HUES48 (cell line): ENCODE data around the gene NDUFA13.

ENCODE experiments used
- H3K27ac ChIP-seq: one replicate; pipeline ENCODE4 v1.7.0; 2013; ENCODE audit warnings: low read depth, low read length, inconsistent platforms
- H3K27me3 ChIP-seq: 2 replicates; pipeline ENCODE4 v1.6.1; 2013; ENCODE audit warnings: mild to moderate bottlenecking, low read length; ENCODE audit not compliant: control insufficient read depth, insufficient read depth
- H3K36me3 ChIP-seq: 2 replicates; pipeline ENCODE4 v1.6.1; 2013; ENCODE audit warnings: low read length; ENCODE audit not compliant: control insufficient read depth, insufficient read depth
- H3K4me1 ChIP-seq: 2 replicates; pipeline ENCODE4 v1.6.1; 2013; ENCODE audit warnings: mild to moderate bottlenecking, low read length; ENCODE audit not compliant: control insufficient read depth, insufficient read depth
- H3K4me3 ChIP-seq: 2 replicates; pipeline ENCODE4 v1.5.1; 2013; ENCODE audit warnings: mild to moderate bottlenecking, low read depth, low read length
- H3K9ac ChIP-seq: 2 replicates; pipeline ENCODE4 v1.6.1; 2013; ENCODE audit warnings: mild to moderate bottlenecking, low read depth, low read length, moderate library complexity
- H3K9me3 ChIP-seq: 2 replicates; pipeline ENCODE4 v1.6.1; 2013; ENCODE audit warnings: low read length; ENCODE audit not compliant: control insufficient read depth, insufficient read depth

The NDUFA13 gene

GRCh38 chr19:19528721-19529490 lies 12.9 kb downstream of the NDUFA13 start, which contains the start of gene YJEFN3:
Gene YJEFN3 (plus strand): TSS chr19:19528911. CDS start chr19:19528933, 22 bp downstream.
- H3K4me3 ChIP-seq = no peak within 1 kb of the TSS
- peaks cover 39% of the 10 kb centered on the region for H3K36me3 ChIP-seq
- peaks cover under 1% of the 10 kb centered on the region; the same call in 1 of the 2 replicates for H3K27me3 ChIP-seq

GRCh38 chr19:19529783-19530422 lies 13.9 kb downstream of the NDUFA13 start:
- Histone ChIP-seq H3K4me1 (no peaks in the 10 kb centered on the region), H3K9ac (no peak overlapping the region), H3K36me3 (peaks cover 34% of the 10 kb centered on the region), H3K27me3 (peaks cover 4% of the 10 kb centered on the region; the same call in 1 of the 2 replicates), H3K9me3 (no peaks in the 10 kb centered on the region), H3K4me3 (no peak overlapping the region), H3K27ac (no peak overlapping the region)

More at GRCh38 chr19:19528721-19529490, 12.9 kb downstream of the NDUFA13 start, which contains the start of gene YJEFN3:
- no peak within 1 kb of the TSS for H3K9ac ChIP-seq
- no peak within 1 kb of the TSS for H3K27ac ChIP-seq
- no peaks in the 10 kb centered on the region for H3K9me3 ChIP-seq
- H3K4me1 ChIP-seq = no peaks in the 10 kb centered on the region

GRCh38 chr19:19530423-19530804 lies 14.4 kb downstream of the NDUFA13 start:
- no peak overlapping the region for H3K9ac ChIP-seq
- H3K9me3 ChIP-seq = no peaks in the 10 kb centered on the region
- H3K27ac ChIP-seq = no peak overlapping the region
- peaks cover 34% of the 10 kb centered on the region for H3K36me3 ChIP-seq
- peaks cover 4% of the 10 kb centered on the region; the same call in 1 of the 2 replicates for H3K27me3 ChIP-seq
- H3K4me3 ChIP-seq = no peak overlapping the region
- no peaks in the 10 kb centered on the region for H3K4me1 ChIP-seq

- H3K27ac ChIP-seq = no peak overlapping the region
- H3K4me1 ChIP-seq = no peaks in the 10 kb centered on the region
- H3K27me3 ChIP-seq = peaks cover 4% of the 10 kb centered on the region; the same call in 1 of the 2 replicates
- H3K9ac ChIP-seq = no peak overlapping the region
- H3K4me3 ChIP-seq = no peak overlapping the region
- H3K36me3 ChIP-seq = peaks cover 34% of the 10 kb centered on the region
- H3K9me3 ChIP-seq = no peaks in the 10 kb centered on the region
Measured at GRCh38 chr19:19530889-19531288, 14.9 kb downstream of the NDUFA13 start.

GRCh38 chr19:19531951-19532805 lies 16.2 kb downstream of the NDUFA13 start:
- H3K27me3 ChIP-seq = peaks cover 4% of the 10 kb centered on the region; the same call in 1 of the 2 replicates
- no peak overlapping the region for H3K27ac ChIP-seq
- no peak overlapping the region for H3K9ac ChIP-seq
- peaks cover 22% of the 10 kb centered on the region for H3K36me3 ChIP-seq
- H3K4me1 ChIP-seq = no peaks in the 10 kb centered on the region
- H3K9me3 ChIP-seq = no peaks in the 10 kb centered on the region
- H3K4me3 ChIP-seq = no peak overlapping the region

- Histone ChIP-seq H3K36me3 (peaks cover 13% of the 10 kb centered on the region), H3K27me3 (peaks cover 7% of the 10 kb centered on the region; the same call in 1 of the 2 replicates), H3K9me3 (no peaks in the 10 kb centered on the region), H3K9ac (no peak overlapping the region), H3K4me3 (no peak overlapping the region), H3K4me1 (no peaks in the 10 kb centered on the region), H3K27ac (no peak overlapping the region)
Measured at GRCh38 chr19:19532806-19533701, 17.0 kb downstream of the NDUFA13 start.

GRCh38 chr19:19533841-19534240 lies 17.8 kb downstream of the NDUFA13 start:
- H3K9ac ChIP-seq = no peak overlapping the region
- no peaks in the 10 kb centered on the region for H3K9me3 ChIP-seq
- H3K4me1 ChIP-seq = no peaks in the 10 kb centered on the region
- peaks cover 10% of the 10 kb centered on the region for H3K36me3 ChIP-seq
- peaks cover 13% of the 10 kb centered on the region for H3K27me3 ChIP-seq
- H3K4me3 ChIP-seq = no peak overlapping the region
- H3K27ac ChIP-seq = no peak overlapping the region

- Histone ChIP-seq H3K9me3 (no peaks in the 10 kb centered on the region), H3K9ac (no peak overlapping the region), H3K27me3 (peaks cover 21% of the 10 kb centered on the region), H3K36me3 (peaks cover 4% of the 10 kb centered on the region; the same call in 1 of the 2 replicates), H3K4me3 (no peak overlapping the region), H3K27ac (no peak overlapping the region), H3K4me1 (no peaks in the 10 kb centered on the region)
Measured at GRCh38 chr19:19534556-19535265, 18.7 kb downstream of the NDUFA13 start.

GRCh38 chr19:19535311-19536191 lies 19.5 kb downstream of the NDUFA13 start:
- Histone ChIP-seq H3K36me3 (0 out of 2 replicates have a peak, but pooled peaks cover 3% of the 10 kb centered on the region), H3K9me3 (no peaks in the 10 kb centered on the region), H3K27me3 (peaks cover 28% of the 10 kb centered on the region), H3K4me3 (no peak overlapping the region), H3K9ac (no peak overlapping the region), H3K4me1 (no peaks in the 10 kb centered on the region), H3K27ac (no peak overlapping the region)
